ENCODE data around the gene RXFP4. TPM values are rescaled to one million over a fixed set of nuclear protein-coding genes. Genes with fewer than 3 reads are reported as not detected.
A peak's percentile ranks its signal among the peaks of the same experiment; 100 is the strongest.

RXFP4 gene
- total RNA-seq, 1 donor from 2014 or later, result not detected

GRCh38 chr1:155952505-155952890 lies 11.1 kb downstream of the RXFP4 start:
- intact Hi-C loops (cut with DNase I), result loop anchor here (10.0 kb wide), 1 partner anchor 192 kb away; no protein-coding TSS in a partner anchor
- TF ChIP-seq CTCF (IDR thresholded peaks at IDR 0.05), result no peak
- H3K27me3 ChIP-seq, result no peaks in the 10 kb centered on the region
- H3K4me1 ChIP-seq, result no peaks in the 10 kb centered on the region
- H3K27ac ChIP-seq, result peak overlapping the region; percentile 18 to 59
- peaks cover 97 to 99% of the 10 kb centered on the region in 2 donors for H3K36me3 ChIP-seq
- H3K9me3 ChIP-seq, result no peaks in the 10 kb centered on the region
- no peak for DNase-seq (ENCODE audit: low spot score in 2 of 2)
- H3K4me3 ChIP-seq, result no peak overlapping the region

- H3K27ac ChIP-seq, result no peak overlapping the region
- H3K4me3 ChIP-seq, result no peak overlapping the region
- no peaks in the 10 kb centered on the region for H3K27me3 ChIP-seq
- TF ChIP-seq CTCF (IDR thresholded peaks at IDR 0.05), result no peak
- H3K4me1 ChIP-seq, result no peaks in the 10 kb centered on the region
- intact Hi-C loops (cut with DNase I), result loop anchor here (10.0 kb wide), 1 partner anchor 190 kb away; no protein-coding TSS in a partner anchor
- H3K36me3 ChIP-seq, result peaks cover 97 to 99% of the 10 kb centered on the region in 2 donors
- no peak for DNase-seq (ENCODE audit: low spot score in 2 of 2)
- no peaks in the 10 kb centered on the region for H3K9me3 ChIP-seq
Observed at GRCh38 chr1:155954645-155955044, 13.2 kb downstream of the RXFP4 start.

DNA sequence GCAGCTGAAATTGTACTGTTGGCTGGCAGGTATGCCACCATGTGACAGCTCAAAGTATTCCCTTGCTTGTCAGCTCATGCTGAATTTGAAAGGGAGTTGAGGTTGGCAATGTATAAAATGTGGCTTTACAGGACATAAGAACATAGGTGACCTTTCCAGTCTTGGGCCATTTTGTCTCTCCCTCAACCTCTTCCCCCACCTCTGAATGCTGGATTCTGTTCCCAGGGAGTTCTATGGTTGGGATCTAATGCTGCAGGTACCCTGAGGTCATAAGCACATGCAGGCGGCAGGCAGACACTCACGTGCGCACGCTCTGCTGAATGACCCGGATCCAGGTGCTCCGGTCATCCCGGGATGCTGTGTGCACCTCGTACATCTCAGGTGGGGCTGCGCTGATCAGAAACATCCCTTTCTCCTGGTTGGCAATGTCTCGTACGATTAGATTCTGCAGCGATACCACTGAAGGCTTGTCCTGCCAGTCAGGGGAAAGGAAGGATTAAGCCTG lies 16.0 kb downstream of the RXFP4 start:
- DNase-seq (ENCODE audit: low spot score in 2 of 2), result no peak
- Histone ChIP-seq H3K9me3 (no peaks in the 10 kb centered on the region), H3K27me3 (no peaks in the 10 kb centered on the region), H3K27ac (no peak overlapping the region), H3K4me1 (peaks cover 5 to 20% of the 10 kb centered on the region in 2 donors), H3K36me3 (peaks cover 93 to 94% of the 10 kb centered on the region in 2 donors), H3K4me3 (no peak overlapping the region)
- intact Hi-C loops (cut with DNase I), result loop anchor here (10.0 kb wide), 1 partner anchor 187 kb away; no protein-coding TSS in a partner anchor
- TF ChIP-seq CTCF (IDR thresholded peaks at IDR 0.05), result no peak

GRCh38 chr1:155960081-155960745 lies 18.8 kb downstream of the RXFP4 start:
- no peaks in the 10 kb centered on the region for H3K27me3 ChIP-seq
- intact Hi-C loops (cut with DNase I), result loop anchor here (1.0 to 5.0 kb wide), 2 partner anchors 22 to 958 kb away; partner anchors contain the start of gene ZBTB7B
- no peaks in the 10 kb centered on the region for H3K9me3 ChIP-seq
- peaks cover 9 to 31% of the 10 kb centered on the region in 2 donors for H3K4me1 ChIP-seq
- H3K36me3 ChIP-seq, result peaks cover 91 to 93% of the 10 kb centered on the region in 2 donors
- no peak for TF ChIP-seq CTCF (IDR thresholded peaks at IDR 0.05)
- no peak for DNase-seq (ENCODE audit: low spot score in 2 of 2)
- H3K27ac ChIP-seq, result peak overlapping the region; percentile 89 to 92
- no peak overlapping the region for H3K4me3 ChIP-seq

- Histone ChIP-seq H3K27ac (peak overlapping the region; percentile 89 to 92), H3K4me3 (peak overlapping the region in 1 of 2 donors; percentile 9), H3K27me3 (no peaks in the 10 kb centered on the region), H3K4me1 (peaks cover 9 to 36% of the 10 kb centered on the region in 2 donors), H3K36me3 (peaks cover 93 to 94% of the 10 kb centered on the region in 2 donors), H3K9me3 (no peaks in the 10 kb centered on the region)
- peak; percentile 14 to 34 (median 34) for TF ChIP-seq CTCF (IDR thresholded peaks at IDR 0.05)
- peak; percentile 79 to 95 for DNase-seq (ENCODE audit: low spot score in 2 of 2)
- intact Hi-C loops (cut with DNase I), result loop anchor here (1.0 to 5.0 kb wide), 3 partner anchors 18 to 960 kb away; partner anchors contain the start of gene ZBTB7B
Observed at GRCh38 chr1:155961937-155962336, 20.5 kb downstream of the RXFP4 start.

Data from ascending aorta (tissue), 2 donors.